Measurements from ENCODE around the gene ZNF155. TPM values are rescaled to one million over a fixed set of nuclear protein-coding genes. Genes with fewer than 3 reads are reported as not detected.
A peak's percentile ranks its signal among the peaks of the same experiment; 100 is the strongest.
"Not testable (repeated sequence)": the region's sequence is repeated elsewhere in the genome, so short reads cannot be mapped to it uniquely, and the experiment has no call there.

Gene ZNF155
- total RNA-seq, result 8.4 TPM

- peak; percentile 97 for DNase-seq
Measured at GRCh38 chr19:43983912-43984686, at the start of gene ZNF155. Gene ZNF155 (plus strand): TSS chr19:43984188. CDS start chr19:43988544, 4,356 bp downstream.

DNA sequence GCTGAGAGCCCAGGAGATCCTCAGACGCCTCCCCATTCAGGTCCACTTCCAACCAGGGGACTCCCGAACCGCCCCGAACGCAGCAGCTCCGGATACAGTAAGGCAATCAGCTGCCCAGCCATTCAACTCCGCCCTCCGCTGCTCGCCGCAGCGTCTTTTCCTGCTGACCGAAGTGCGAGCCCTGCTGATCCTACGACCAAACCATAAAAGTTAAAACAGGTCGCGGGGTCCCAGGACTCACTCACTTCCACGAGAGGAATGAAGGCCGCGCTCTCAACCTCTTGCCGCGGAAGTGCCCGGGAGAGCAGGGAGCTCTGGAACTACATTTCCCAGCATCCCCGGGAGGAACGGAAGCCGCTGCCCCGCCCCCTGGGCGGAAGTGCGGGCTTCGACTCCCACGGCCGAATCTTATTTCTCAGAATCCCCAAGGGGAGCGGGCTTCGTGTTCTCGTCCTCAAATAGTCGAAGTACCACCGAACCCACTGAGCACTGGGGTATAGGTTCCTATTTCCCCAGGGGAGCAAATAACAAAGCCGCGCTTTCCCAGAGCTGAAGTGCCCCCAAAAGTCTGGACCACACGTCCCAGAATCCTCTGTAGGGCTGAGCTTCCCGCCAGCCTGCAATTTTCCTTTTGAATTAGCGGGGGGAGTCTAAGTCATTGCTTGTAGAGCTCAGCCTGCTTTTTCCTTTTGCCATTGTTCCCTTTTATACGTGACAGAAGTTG, 48.8 kb upstream of the ZNF155 start, which contains the start of gene ZNF45:
Gene ZNF45, minus strand, starts transcription at position 298 of the 724 bp plus-strand sequence. CDS start 13,097 bp downstream, outside the sequence.
- DNase-seq, result peak; percentile 89

- DNase-seq, result no peak
Measured at GRCh38 chr19:43936188-43936587, 47.8 kb upstream of the ZNF155 start.

DNA sequence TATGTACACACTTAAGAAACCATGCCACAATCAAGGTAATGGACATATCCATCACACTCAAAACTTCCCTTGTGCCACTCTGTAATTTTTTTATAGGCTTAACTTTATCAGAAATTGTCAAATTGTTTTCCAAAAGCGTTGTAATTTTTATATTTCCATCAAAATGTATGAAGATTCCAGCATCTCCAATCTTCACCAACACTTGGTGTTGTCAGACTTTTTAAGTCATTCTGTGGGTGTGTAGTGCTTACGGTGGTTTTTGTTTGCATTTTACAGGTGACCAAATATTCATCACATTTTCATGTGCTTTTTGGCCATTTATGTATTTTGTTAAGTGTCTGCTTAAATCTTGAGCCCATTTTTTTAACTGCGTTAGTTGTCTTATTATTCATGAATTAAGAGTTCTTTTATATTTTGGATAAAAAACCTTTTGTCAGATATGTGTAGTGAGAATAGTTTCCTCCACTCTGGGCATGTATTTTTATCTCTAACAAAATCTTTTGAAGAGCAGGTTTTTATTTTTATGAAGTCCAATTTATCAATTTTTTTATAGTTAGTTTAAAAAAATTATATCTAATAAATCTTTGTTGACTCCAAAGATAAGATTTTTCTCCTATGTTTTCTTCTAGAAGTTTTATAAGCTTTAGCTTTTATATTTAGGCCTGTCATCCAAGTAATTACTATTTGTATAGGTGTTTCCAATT, 44.3 kb upstream of the ZNF155 start:
- DNase-seq, result no peak

DNA sequence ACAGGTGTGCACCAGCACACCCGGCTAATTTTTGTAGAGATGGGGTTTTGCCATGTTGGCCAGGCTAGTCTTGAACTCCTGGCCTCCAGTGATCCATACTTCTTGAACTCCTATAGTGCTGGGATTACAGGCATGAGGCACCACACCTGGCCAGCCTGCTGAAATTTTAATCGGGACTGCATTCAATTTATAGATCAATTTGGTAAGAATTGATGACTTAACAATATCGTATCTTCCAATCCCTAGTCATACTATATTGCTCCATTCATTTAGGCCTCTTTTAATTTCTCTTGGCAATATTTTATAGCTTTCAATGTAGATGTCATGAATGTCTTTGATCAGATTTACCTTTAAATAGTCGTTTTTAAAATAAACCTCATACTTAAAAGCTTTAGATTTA, 43.3 kb upstream of the ZNF155 start:
- DNase-seq, result no peak

GRCh38 chr19:43941209-43941608, 42.8 kb upstream of the ZNF155 start:
- no peak for DNase-seq

GRCh38 chr19:43947412-43947811, 36.6 kb upstream of the ZNF155 start:
- not testable (repeated sequence) for DNase-seq

- DNase-seq, result not testable (repeated sequence)
Measured at GRCh38 chr19:43949803-43950202, 34.2 kb upstream of the ZNF155 start.

GRCh38 chr19:43950834-43951645, 32.9 kb upstream of the ZNF155 start, which contains the start of gene ZNF221:
Gene ZNF221 (plus strand): TSS chr19:43951228. CDS start chr19:43962727, 11,499 bp downstream.
- peak; percentile 75 for DNase-seq

- no peak for DNase-seq
Measured at GRCh38 chr19:43956827-43957226, 27.2 kb upstream of the ZNF155 start.

GRCh38 chr19:43957891-43958290, 26.1 kb upstream of the ZNF155 start:
- DNase-seq, result no peak

DNA sequence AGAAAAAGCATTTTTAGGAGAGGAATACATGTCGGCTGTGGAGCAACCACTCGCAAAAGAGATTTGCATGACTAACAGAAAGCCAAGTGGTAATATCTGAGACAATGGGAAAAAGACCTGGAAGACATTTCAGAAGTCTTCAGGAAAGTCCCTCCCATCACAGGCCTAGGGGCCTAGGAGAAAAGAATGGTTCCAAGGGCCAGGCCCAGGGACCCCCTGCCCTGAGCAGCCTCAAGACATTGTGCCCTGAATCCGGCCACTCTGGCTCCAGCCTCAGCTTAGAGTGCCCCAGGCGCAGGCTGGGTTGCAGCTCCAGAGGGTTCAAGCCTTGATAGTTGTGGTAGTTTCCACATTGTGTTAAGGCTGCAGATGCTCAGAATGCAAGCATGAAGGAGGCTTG, 23.6 kb upstream of the ZNF155 start:
- no peak for DNase-seq

DNA sequence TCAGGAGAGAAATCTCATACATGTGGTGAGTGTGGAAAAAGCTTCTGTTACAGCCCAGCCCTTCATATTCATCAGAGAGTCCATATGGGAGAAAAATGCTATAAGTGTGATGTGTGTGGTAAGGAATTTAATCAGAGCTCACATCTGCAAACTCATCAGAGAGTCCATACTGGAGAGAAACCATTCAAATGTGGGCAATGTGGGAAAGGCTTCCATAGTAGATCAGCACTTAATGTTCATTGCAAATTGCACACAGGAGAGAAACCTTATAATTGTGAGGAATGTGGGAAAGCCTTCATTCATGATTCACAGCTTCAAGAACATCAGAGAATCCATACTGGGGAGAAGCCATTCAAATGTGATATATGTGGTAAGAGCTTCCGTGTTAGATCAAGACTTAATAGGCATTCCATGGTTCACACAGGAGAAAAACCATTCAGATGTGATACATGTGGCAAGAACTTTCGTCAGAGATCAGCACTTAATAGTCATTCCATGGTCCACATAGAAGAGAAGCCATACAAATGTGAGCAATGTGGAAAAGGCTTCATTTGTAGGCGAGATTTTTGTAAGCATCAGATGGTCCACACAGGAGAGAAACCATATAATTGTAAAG, 17.8 kb upstream of the ZNF155 start:
- no peak for DNase-seq

DNA sequence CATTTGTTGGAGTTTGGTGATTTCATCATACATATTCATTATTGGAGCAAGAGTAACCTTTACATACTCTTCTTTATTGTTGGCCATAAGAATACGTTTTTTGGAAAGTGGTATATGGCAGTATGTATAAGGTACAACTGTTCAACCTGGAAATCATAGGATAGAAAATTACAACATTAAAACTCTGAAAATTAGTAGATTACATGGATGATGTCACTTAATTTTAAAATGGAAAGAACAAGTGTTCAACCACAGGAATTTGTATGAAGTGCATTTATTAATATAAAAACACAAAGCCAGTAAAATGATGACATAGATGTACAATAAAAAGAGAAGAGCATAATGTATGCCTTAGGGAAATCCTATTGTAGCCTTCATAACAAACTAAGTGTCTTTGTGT, 7.3 kb upstream of the ZNF155 start:
- no peak for DNase-seq

DNA sequence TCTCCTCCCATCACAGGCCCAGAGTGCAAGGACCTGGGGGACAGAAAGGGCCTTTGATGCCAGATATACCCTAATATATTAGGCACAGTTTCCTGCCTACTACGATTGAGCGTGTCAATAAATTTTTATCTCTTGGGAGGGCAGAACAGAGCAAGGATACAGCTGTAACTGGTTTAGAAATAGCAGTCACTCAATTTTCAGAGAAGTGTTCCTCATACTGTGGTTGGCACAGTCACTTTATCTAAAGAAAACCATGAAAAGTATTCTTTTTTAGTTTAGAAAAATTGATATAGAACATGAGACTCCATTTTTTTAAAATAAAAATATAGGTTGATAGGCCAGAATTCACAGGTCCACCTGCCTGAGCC, 460 bp upstream of the ZNF155 start:
- DNase-seq, result no peak

DNA sequence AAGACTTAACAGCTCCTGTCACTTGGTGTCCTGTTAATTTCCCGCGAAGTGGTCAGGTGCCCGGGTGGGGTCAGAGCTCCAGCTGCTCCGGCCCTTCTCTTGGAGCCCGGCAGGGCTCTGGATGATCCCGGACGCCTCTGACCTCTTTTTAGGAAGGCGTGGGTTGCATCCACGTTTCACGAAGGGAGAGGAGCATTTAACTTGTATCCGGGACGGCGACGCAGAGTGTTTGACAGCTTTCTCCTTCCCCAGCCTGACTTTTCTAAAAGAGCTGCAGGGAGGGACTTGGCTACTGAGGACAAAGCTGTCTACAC, 656 bp downstream of the ZNF155 start:
- DNase-seq, result no peak

GRCh38 chr19:43997631-43998290, 13.8 kb downstream of the ZNF155 start:
- no peak for DNase-seq

GRCh38 chr19:44002212-44002565, 18.2 kb downstream of the ZNF155 start:
- DNase-seq, result no peak

GRCh38 chr19:44002566-44003460, 18.8 kb downstream of the ZNF155 start, which contains the start of gene ZNF230:
Gene ZNF230 (plus strand): TSS chr19:44002957. CDS start chr19:44007079, 4,122 bp downstream.
- peak; percentile 96 for DNase-seq

- DNase-seq, result no peak
Measured at GRCh38 chr19:44003461-44004009, 19.5 kb downstream of the ZNF155 start.
